ENCODE results near the gene KRTAP10-12. TPM values are rescaled to one million over a fixed set of nuclear protein-coding genes. Genes with fewer than 3 reads are reported as not detected.

Gene KRTAP10-12
- total and polyA plus RNA-seq, 2 donors from 2014 or later, result not detected

DNA sequence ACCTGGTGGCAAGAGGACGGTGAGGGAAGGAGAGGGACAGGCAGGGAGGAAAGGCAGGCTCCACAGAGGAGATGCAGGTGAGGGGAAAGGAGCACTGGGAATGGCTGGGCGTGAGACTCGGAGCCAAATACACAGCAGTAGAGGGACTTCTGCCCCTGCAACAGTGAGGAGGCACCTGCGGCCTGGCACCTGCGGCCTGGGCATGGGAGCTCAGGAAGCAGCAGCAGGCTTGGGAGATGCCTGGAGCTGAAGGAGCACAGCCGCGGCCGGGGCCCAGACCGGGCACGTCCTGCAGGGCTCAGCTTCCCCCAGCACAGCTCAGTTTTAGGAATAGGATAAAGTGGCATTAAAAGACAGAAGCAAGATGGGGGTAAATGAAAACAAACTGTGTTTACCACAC is 35.3 kb downstream of the KRTAP10-12 start:
- no peak for TF ChIP-seq CTCF (IDR thresholded peaks at IDR 0.05; ENCODE audit: borderline replicate concordance, extremely low read depth, insufficient read depth)
- Histone ChIP-seq H3K4me3 (ENCODE audit: low read length in 3 of 3) (no peak overlapping the region), H3K4me1 (ENCODE audit: control insufficient read depth in 2 of 3, insufficient read depth in 2 of 3, low read depth in 1 of 3, low read length in 3 of 3) (no peaks in the 10 kb centered on the region), H3K27ac (ENCODE audit: low read depth in 2 of 2, low read length in 2 of 2) (no peak overlapping the region), H3K9me3 (ENCODE audit: control insufficient read depth in 2 of 3, insufficient read depth in 1 of 3, low read length in 3 of 3) (peaks cover 0 to 8% (median 0%) of the 10 kb centered on the region in 3 donors), H3K9ac (ENCODE audit: low read length in 3 of 3) (no peak overlapping the region), H3K27me3 (ENCODE audit: control insufficient read depth, insufficient read depth, low read length) (no peaks in the 10 kb centered on the region), H3K36me3 (ENCODE audit: control insufficient read depth in 2 of 3, insufficient read depth in 3 of 3, low read length in 3 of 3) (no peaks in the 10 kb centered on the region)
- DNase-seq, result peak in 1 of 5 donors; percentile 12
- no peak for FAIRE-seq
- intact Hi-C loops (cut with DNase I), result no loop called here

- H3K4me1 ChIP-seq (ENCODE audit: control insufficient read depth in 2 of 3, insufficient read depth in 2 of 3, low read depth in 1 of 3, low read length in 3 of 3), result no peaks in the 10 kb centered on the region
- DNase-seq (peak in 1 of 5 donors; percentile 32), FAIRE-seq (no peak)
- no peak for TF ChIP-seq CTCF (IDR thresholded peaks at IDR 0.05; ENCODE audit: borderline replicate concordance, extremely low read depth, insufficient read depth)
- H3K9ac ChIP-seq (ENCODE audit: low read length in 3 of 3), result no peak overlapping the region
- H3K27me3 ChIP-seq (ENCODE audit: control insufficient read depth, insufficient read depth, low read length), result no peaks in the 10 kb centered on the region
- H3K36me3 ChIP-seq (ENCODE audit: control insufficient read depth in 2 of 3, insufficient read depth in 3 of 3, low read length in 3 of 3), result no peaks in the 10 kb centered on the region
- no peak overlapping the region for H3K4me3 ChIP-seq (ENCODE audit: low read length in 3 of 3)
- H3K27ac ChIP-seq (ENCODE audit: low read depth in 2 of 2, low read length in 2 of 2), result no peak overlapping the region
- intact Hi-C loops (cut with DNase I), result no loop called here
- H3K9me3 ChIP-seq (ENCODE audit: control insufficient read depth in 2 of 3, insufficient read depth in 1 of 3, low read length in 3 of 3), result peaks cover 0 to 15% (median 2%) of the 10 kb centered on the region in 3 donors
Measured at GRCh38 chr21:44732956-44733355, 36.0 kb downstream of the KRTAP10-12 start.

- intact Hi-C loops (cut with DNase I), result no loop called here
- Histone ChIP-seq H3K36me3 (ENCODE audit: control insufficient read depth in 2 of 3, insufficient read depth in 3 of 3, low read length in 3 of 3) (no peaks in the 10 kb centered on the region), H3K27ac (ENCODE audit: low read depth in 2 of 2, low read length in 2 of 2) (no peak overlapping the region), H3K4me1 (ENCODE audit: control insufficient read depth in 2 of 3, insufficient read depth in 2 of 3, low read depth in 1 of 3, low read length in 3 of 3) (no peaks in the 10 kb centered on the region), H3K9ac (ENCODE audit: low read length in 3 of 3) (no peak overlapping the region), H3K4me3 (ENCODE audit: low read length in 3 of 3) (no peak overlapping the region), H3K9me3 (ENCODE audit: control insufficient read depth in 2 of 3, insufficient read depth in 1 of 3, low read length in 3 of 3) (peaks cover 0 to 27% (median 7%) of the 10 kb centered on the region in 3 donors), H3K27me3 (ENCODE audit: control insufficient read depth, insufficient read depth, low read length) (no peaks in the 10 kb centered on the region)
- DNase-seq (peak in 1 of 5 donors; percentile 16), FAIRE-seq (no peak)
- no peak for TF ChIP-seq CTCF (IDR thresholded peaks at IDR 0.05; ENCODE audit: borderline replicate concordance, extremely low read depth, insufficient read depth)
Measured at GRCh38 chr21:44734026-44734745, 37.2 kb downstream of the KRTAP10-12 start.

All from kidney (tissue), 14 donors.